GM10266 (cell line): Measurements from ENCODE around the gene SLC7A6OS.

Experiments used
- DNase-seq: peaks from one replicate; pipeline ENCODE4 v3.0.0; 2012; ENCODE audit errors: extremely low spot score
- CTCF ChIP-seq: IDR thresholded peaks from 2 replicates; pipeline ENCODE4 v1.5.1; 2012; ENCODE audit warnings: mild to moderate bottlenecking, low read depth; ENCODE audit not compliant: control insufficient read depth, insufficient read depth; ENCODE audit errors: missing control alignments

The SLC7A6OS gene

GRCh38 chr16:68264128-68265077 is 46.3 kb downstream of the SLC7A6OS start, which contains the start of gene SLC7A6:
Gene SLC7A6, plus strand, starts transcription at chr16:68264526. Its CDS starts 10,201 bp downstream, at chr16:68274727.
- peak; percentile 92 for DNase-seq
- TF ChIP-seq CTCF, result peak; percentile 87

DNA sequence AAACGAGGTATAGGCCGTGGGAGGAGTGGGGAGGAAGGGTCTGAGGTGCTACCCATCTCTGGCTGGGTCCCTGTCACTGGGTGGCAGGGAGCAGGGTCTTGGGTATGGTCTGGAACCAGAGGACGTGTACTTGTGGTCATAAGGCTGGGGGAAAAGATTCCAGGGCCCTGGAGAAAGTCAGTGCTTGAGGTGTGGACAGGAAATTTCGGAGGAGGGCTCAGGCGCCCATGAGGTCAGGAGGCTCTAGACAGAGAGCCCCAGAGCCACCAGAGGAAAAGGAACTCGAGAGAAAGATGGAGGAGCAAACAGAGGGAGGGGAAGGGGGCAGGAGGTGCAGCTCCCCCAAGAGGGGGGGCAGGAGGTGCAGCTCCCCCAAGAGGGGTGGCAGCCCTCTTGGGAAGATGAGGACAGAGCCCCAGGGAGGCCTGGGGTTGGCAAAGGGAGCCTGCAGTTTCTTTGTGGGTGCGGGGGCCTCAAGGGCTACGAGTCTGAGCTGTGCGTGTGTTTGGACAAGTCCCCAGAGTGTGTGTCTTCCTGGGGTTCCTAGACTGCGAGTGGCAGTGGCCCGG is 47.1 kb downstream of the SLC7A6OS start:
- no peak for DNase-seq

GRCh38 chr16:68259007-68259825 is 51.5 kb downstream of the SLC7A6OS start:
- DNase-seq, result no peak
- no peak for TF ChIP-seq CTCF

More for the DNA sequence above, 47.1 kb downstream of the SLC7A6OS start:
- TF ChIP-seq CTCF, result no peak

DNA sequence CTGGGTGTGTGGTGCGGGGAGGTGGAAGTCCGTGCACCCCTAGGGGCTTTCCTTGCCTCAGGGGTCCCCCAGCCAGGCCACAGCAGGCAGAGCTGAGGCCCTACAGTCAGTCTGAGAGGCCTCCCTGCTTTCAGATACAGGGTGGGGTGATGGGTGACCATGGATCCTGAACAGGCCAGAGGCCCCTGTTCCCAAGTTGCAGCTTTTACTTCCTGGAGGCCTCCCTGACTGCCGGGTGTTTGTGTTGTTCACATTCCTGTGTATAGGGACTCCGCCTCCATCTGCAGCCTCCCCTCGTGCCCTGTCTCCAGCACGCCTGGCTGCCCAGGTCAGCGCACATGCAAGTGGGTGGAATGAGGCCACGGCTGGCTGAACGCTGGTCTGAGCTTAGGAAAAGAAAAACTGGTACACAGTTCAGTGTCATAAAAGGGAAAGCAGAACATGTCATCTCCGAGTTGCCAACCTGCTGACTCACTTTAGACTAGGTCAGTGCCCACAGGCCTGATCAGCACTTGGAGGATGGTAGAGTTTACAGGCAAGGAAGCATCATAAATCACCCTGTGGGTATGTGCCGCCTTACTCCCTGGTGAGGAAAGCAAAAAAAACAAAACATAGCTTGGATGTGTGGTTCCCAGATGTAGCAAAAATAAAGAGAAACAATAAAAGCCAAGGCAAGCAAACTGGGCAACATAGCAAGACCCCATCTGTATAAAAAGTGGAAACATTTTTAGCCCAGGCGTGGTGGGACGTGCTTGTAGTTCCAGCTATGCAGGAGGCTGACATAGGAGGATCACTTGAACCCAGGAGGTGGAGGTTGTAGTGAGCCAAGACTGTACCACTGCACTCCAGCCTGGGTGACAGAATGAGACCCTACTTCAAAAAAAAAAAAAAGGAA is 52.6 kb downstream of the SLC7A6OS start:
- no peak for TF ChIP-seq CTCF
- no peak for DNase-seq

DNA sequence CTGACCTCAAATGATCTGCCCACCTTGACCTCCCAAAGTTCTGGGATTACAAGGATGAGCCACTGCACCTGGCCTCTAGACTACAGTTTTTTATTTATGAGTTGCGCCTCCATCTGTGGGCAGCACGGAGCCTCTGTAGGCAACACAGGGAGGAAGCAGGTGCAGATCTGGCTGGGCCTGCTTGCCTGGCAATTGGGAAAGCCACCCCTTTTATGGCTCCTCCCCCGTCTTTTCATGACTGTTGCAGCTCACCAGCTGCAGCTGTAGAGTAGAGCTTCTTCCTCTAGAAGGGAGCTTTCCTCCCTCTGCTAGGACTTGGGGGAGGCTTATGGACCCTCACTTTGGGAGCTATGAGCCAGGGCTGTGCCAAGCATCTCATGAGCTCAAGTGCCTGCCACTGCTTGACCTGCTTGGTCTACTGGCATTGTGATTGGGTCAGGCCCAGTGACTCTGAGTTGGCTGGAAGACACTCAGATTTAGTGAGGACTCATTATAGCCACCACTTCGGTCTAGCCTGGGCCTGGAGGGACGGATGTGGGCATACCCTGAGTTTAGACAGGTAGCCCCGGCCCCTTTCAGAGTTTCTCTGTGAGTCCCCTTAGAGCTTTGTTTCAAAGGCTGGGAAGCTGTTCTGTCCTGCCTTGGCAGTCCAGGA is 53.4 kb downstream of the SLC7A6OS start:
- peak; percentile 78 for DNase-seq
- no peak for TF ChIP-seq CTCF

GRCh38 chr16:68255712-68256111 is 55.0 kb downstream of the SLC7A6OS start:
- DNase-seq, result no peak
- TF ChIP-seq CTCF, result no peak
